Erythroblast (primary cell): ENCODE data around the gene OTOR.

Experiments used
- GATA1 ChIP-seq: IDR thresholded peaks from 2 replicates; pipeline ENCODE4 v1.6.1; 2011; ENCODE audit warnings: low read depth, mild to moderate bottlenecking, control low read depth, low read length, moderate library complexity
- POLR2A ChIP-seq: IDR thresholded peaks from 2 replicates; pipeline ENCODE4 v1.6.1; 2011; ENCODE audit warnings: mild to moderate bottlenecking, low read length

DNA sequence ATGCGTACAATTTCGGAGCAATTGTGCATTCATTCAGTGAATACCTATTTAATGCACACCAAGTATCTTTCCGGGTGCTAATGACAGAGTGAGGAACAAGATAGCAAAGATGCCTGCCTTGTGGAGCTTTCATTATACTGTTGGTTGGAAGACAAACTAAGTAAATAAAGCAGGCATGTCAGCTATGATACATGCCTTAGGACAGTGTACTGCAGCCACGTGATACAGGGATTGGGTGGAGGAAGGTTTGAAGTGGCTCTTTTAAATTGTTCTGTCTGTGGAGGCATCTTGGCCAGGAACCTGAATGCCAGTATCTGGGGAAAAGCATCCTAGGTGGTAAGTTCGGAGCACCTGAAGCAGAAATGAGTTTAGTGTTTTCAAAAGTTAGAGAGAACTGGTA lies 3.0 kb upstream of the OTOR start:
- no peak for TF ChIP-seq POLR2A
- no peak for TF ChIP-seq GATA1
